NCI-H2107 (cell line): ENCODE results near the gene ACTN4.
"Not testable (repeated sequence)": the region's sequence is repeated elsewhere in the genome, so short reads cannot be mapped to it uniquely, and the experiment has no call there.

Source experiments
- DNase-seq: peaks from one replicate; lab custom pipeline; 2025; lab: John Stamatoyannopoulos, UW

ACTN4 gene

DNA sequence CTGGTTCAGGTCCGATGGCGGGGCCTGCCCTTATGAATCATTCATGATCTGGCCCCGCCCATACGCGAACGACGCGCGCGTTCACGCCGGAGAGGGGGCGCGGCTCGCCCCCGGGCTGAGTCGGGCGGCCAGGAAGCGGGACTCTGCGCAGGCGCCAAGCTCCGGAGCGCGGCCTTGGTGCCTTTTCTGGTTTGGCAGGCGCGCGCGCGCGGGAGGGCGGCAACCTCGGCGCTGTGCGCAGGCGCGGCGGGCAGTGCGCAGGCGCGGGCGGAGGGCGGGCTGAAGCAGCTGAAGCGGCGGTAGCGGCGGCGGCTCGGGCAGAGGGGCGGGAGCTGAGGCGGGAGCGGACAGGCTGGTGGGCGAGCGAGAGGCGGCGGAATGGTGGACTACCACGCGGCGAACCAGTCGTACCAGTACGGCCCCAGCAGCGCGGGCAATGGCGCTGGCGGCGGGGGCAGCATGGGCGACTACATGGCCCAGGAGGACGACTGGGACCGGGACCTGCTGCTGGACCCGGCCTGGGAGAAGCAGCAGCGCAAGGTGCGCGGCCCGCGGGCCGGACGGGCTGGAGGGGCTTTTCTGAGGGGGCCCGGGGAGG, at the start of gene ACTN4:
Gene ACTN4 (plus strand): TSS at position 282 of the 598 bp plus-strand sequence. CDS start 97 bp downstream, at position 379.
- DNase-seq = peak; percentile 97

DNA sequence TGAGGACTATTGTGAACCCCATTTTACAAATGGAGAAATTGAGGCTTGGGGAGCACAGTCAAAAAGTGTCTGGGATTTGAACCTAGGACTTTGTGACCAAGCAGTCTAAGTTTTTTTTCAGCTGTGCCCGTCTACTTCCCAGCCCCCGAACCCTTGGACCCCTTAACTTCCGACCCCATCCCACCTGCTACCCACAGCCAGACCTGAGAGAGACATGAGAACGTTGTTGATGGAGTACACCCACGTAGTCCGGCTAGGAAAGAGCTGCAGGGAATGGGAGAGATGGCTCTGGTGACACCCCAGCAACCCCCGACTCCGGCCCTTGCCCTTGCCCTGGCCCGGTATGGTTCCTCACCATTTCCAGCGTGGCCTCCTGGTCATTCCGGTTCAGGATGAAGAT, 47.7 kb upstream of the ACTN4 start:
- no peak for DNase-seq

DNA sequence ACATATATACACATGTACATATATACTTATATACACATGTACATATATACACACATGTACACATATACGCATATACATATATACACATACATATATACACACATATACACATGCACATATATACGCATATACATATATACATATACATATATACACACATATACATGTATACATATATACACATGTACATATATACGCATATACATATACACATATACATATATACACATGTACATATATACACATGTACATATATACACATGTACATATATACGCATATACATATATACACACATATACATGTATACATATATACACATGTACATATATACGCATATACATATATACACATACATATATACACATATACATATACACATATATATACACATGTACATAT, 44.6 kb upstream of the ACTN4 start:
- not testable (repeated sequence) for DNase-seq

DNA sequence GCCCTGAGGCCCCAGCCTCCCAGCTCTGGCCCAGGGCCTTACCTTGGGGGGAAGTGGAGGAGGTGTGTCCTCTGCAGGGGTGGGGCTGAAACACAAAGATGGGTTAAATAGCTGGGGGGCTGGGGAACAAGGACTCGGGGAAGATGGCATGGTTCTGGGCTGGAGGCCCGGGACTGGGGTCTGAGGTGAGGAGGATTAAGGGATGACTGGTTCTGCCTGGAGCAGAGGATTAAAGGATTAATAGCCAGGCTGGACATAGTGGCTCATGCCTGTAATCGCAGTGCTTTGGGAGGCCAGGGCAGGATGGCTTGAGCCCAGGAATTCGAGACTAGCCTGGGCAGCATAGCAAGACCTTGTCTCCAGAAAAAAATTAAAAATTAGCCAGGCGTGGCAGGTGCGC, 41.3 kb upstream of the ACTN4 start:
- DNase-seq = no peak

DNA sequence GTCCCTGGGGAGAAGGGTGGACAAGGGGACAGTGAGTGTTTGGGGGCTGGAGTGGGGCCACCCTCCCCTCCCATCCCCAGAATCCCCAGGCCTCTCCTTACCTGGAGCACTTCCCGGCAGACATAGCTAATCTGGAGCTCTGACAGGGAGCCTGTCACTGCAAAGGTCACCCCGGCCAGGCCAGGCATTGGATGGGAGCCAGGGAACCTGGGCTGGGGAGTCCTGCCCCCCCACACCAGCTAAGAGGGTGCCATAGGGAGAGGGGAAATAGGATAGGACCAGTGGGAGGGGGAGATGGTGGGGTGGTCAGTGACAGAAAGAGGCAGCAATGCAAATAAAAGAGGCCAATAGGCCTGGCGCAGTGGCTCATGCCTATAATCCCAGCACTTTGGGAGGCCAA, 33.2 kb upstream of the ACTN4 start:
- DNase-seq = no peak

DNA sequence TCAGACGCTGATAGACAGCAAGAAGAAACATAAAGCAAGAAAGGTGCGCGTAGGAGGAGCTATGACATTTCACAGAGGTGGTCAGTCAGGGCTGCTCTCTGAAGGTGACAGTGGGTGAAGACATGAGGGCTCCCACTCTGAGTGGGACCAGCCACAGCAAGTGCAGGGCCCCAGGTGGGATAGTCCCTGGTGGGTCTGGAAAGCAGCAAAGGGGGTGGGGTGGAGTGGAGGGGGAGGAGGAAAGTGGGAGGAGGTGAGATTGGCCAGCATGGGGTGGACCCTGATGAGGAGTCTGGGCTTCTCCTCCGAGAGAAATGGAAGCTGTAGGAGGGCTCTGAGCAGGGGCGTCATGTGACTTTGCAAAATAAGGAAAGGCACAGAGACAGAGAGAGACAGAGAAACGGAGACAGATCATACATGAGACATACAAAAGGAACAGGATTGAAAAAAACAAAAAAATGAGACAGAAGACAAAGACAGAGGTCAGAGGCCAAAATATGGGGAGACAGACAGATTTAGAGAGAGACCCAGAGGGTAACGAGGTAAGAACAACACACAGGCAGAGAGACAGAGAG, 32.4 kb upstream of the ACTN4 start:
- DNase-seq = no peak

DNA sequence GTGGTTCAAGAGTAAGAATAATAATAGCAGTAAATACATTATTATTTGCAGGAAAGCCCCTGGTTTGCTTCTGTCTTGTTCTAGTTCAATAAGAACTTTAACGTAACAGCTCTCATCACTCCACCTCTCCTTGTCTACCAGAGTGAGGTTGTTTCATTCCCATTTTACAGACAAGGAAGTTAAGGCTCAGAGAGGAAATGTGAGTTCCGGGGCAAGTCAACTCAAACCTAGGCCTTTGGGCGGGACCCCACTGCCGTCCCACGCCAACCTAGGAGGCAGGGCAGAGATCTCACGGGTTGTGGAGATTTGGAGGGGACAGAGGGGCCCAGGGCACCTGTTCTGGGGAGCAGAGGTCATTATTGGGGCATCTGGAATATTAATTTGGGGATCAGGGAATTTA, 31.2 kb upstream of the ACTN4 start:
- no peak for DNase-seq

DNA sequence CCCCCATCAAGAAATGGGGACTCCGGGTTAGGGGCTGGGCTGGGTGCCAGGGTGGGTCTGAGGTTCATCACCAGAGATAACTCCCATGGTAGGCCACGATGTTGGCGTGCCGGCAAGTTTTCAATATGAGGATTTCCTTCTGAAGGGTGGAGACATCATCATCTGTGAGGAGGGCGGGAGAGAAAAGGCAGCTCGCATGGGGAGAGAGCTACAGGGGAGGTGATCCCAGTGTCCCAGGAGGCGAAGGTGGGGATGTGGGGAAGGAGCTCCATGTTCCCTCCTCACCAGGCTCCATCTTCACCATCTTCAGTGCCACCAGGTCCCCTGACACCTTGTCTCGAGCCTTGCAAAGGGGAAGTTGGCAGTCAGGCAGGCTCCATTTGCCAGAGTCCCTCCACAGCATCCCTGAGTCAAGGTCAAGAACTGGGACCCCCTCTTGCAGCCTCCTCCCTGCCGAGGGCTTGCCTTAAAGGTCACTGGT, 30.1 kb upstream of the ACTN4 start:
- no peak for DNase-seq

DNA sequence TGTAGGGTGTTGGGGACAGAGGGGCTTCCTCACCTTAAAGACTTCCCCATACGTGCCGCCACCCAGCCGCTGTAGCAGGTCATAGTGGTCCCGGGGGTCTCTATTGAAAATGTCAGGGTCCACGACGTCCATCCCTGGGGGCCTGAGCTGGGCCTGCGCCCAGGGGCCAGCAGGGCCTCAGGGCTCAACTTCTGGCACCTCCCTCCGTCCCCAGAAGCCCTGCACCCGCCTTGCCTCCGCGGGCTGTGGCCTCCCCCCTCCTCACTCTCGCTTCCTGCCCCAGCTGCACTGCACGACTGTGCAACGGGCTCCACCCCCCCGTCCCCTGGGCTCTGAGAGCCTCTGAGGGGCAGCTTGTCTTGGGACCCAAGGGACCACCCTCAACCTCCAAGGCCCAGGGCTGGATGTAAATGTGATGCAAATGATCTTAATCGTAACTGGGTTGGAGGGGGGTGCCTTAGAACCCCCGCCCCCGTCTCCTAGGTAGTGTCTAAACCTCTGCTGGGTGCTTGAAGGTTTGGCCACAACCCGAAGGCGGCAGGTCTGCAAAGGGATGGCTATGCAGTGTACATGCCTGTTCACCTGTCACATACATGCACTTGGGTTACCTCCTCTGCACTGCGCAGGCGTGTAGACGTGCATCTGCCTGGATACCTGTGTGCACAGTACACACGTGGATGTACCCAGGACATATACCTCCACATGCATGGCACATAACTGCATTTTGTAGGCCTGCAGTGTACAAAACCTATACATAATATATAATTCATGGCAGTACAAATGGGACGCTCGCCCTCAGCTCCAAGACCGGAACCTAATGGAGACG, 29.5 kb upstream of the ACTN4 start, which contains the start of gene MAP4K1:
Gene MAP4K1 (minus strand): TSS at position 190 of the 826 bp plus-strand sequence. CDS start 58 bp downstream, at position 132.
- DNase-seq = no peak

DNA sequence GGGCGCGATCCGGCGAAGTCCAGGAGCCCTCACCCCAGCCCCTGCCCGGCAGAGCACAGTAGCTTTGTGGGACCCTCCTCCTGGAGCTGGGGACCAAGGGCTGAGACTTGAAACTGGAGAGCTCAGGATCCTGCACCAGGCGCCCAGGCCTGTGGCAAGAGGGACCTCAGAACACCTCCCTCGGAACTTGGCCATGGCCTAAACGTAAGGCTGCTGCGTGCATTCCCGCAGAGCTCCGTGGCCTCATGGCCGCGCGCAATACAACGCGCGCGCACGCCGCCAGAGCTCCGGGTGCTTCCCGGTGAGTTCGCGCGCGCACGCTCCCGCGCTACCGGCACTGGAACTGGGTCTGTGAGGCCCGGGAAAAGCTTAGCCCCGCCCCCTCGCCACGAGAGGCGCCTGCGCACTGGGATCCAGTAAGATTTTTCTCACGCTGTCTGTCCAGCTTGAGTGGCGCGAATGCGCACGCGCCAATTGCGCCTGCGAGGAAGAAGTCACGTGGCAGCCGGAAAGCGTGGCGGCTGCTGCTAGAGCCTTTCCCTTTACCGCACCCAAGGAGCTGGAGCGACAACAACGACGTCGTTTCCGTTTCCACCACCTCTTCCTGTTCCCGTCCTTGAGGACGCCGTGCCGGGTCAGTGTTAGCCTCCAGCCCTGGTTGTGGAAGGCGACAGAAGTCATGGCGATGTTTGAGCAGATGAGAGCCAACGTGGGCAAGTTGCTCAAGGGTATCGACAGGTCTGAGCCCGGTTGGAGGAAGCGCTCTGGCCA, 28.7 kb upstream of the ACTN4 start, which contains the start of gene EIF3K:
Gene EIF3K (plus strand): TSS at position 599 of the 771 bp plus-strand sequence. CDS start 81 bp downstream, at position 680.
- DNase-seq = peak; percentile 92

DNA sequence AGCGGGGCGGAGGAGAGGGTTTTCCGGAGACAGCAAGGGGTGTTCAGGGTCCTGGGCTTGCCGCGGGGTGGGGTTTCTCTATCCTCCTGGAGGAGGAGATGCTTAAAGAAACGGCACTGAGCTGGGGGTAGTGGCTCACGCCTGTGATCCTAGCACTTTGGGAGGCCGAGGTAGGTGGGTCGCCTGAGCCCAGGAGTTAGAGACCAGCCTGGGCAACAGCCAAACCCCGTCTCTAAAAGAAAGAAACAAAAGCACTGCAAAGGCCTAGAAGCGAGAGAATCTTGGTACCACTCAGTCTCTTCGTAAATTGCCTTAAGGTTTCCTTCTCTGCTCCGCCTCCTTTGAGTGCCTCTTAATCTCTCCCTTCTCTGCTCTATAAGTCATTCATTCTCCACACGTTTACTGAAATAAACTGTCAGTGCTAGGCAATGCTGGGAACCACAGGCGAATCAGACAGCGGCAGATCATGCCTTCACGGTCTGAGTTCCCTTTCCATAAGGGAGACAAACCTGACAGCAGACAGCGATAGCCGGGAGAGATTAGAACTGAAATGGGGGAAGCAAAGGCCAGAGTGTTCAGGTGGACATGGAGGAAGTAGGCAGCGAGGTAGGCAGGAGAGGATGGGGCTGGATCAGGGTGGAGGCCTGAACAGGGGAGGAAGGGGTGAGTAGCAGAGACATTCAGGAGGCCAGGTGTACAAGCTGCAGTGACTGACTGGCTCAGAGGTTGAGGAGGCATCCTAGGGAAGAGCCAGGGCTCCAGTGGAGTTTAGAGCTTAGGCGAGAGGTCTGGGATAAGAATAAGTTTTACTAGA, 27.9 kb upstream of the ACTN4 start:
- DNase-seq = no peak

DNA sequence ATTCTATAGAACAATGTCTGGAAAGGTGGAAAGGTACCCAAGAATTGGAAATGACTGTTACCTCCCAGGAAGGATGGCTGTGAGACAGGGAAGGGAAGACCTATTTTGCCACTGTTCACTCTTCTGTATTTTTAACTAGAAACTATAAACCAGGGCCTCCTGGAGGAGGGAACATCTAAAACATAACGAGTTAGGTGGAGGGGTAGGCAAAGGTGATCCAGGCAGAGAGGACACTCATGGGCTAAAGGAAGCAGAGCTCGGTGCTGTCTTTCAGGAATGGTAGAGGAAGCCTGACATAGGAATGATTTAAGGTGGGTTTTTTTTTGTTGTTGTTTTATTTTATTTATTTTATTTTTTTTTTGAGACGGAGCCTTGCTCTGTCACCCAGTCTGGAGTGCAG, 22.6 kb upstream of the ACTN4 start:
- DNase-seq = no peak

DNA sequence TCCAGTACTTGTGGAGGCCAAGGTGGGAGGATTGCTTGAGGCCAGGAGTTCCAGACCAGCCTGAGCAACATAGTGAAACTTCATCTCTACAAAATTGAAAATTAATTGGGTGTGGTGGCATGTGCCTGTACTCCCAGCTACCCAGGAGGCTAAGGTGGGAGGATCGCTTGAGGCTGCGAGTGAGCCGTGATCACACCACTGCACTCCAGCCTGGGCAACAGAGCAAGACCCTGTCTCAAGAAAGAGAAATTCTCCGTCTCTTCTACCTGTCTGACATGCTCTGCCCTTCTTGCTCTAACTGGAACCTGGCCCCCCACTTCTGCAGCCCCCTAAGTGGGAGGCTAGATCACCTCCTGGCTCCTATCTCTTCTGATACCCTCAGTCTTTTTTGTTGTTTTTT, 21.0 kb upstream of the ACTN4 start:
- no peak for DNase-seq

DNA sequence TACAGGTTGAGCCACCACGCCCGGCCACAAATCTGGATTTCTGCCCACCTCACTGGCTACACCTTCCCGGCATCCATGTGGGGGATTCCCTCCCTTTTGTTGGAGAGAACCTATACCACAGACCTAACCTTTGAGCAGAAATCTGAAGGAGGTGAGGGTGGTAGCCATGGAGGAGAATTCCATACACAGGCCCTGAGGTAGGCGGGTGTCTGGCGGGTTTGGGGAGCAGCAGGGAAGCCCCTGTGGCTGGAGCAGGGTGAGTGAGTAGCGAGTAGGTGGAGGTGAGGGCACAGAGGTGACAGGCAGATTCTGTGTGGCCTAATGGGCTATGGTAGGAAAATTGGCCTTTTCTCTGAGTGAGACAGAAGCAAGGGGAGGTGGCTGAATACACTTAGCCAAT, 17.9 kb upstream of the ACTN4 start:
- no peak for DNase-seq

DNA sequence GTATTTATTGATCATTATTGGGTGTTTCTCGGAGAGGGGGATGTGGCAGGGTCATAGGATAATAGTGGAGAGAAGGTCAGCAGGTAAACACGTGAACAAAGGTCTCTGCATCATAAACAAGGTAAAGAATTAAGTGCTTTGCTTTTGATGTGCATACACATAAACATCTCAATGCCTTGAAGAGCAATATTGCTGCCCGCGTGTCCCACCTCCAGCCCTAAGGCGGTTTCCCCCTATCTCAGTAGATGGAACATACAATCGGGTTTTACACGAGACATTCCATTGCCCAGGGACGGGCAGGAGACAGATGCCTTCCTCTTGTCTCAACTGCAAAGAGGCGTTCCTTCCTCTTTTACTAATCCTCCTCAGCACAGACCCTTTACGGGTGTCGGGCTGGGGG, 16.1 kb upstream of the ACTN4 start:
- DNase-seq = not testable (repeated sequence)

DNA sequence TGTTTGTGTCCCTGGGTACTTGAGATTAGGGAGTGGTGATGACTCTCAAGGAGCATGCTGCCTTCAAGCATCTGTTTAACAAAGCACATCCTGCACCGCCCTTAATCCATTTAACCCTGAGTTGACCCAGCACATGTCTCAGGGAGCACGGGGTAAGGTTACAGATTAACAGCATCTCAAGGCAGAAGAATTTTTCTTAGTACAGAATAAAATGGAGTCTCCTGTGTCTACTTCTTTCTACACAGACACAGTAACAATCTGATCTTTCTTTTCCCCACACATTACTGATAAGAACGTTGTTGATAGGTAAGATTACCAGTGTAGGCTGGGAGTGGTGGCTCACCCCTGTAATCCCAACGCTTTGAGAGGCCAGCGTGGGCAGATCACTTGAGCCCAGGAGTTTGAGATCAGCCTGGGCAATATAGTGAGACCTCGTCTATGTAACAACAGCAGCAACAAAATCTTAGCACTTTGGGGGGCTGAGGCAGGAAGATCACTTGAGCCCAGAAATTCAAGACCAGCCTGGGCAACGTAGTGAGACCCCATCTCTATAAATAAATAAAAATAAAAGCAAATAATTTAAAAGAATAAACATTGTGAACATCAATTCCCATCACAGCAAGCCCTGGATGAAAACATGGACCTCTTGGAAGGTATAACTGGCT, 15.5 kb upstream of the ACTN4 start:
- DNase-seq = not testable (repeated sequence)

DNA sequence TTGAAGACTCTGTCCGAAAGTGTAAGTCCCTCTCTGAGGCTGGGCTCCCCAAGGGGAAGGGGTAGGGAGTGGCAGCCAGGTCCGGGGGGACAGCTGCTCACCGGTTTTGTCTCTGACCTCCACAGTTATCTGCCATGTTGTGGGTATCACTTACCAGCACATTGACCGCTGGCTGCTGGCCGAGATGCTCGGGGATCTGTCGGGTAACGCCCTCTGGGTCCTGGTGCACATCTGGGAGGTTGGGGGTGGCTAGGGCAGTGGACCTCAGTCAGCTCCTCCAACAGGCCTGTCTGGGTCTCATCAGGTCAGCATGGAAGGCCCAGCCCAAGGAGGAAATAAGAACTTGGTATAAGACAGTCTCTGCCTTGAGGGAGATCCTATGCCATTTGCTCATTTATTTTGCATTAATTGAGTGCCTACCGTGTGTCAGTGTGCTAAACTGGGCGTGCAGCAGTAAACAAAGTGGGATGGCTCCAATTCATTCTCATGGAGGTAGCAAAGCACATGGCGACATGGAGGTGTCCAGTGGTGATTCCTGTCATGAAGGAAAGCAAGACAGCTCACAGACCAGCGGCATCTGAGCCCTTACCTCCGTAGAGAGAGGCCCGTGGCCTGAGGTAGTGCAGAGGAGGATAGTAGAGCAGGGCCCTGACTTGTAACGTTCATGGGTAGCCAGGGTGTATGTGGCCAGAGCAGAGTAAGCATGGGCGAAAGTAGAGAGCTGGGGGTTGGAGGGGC, 14.8 kb upstream of the ACTN4 start:
- DNase-seq = no peak

DNA sequence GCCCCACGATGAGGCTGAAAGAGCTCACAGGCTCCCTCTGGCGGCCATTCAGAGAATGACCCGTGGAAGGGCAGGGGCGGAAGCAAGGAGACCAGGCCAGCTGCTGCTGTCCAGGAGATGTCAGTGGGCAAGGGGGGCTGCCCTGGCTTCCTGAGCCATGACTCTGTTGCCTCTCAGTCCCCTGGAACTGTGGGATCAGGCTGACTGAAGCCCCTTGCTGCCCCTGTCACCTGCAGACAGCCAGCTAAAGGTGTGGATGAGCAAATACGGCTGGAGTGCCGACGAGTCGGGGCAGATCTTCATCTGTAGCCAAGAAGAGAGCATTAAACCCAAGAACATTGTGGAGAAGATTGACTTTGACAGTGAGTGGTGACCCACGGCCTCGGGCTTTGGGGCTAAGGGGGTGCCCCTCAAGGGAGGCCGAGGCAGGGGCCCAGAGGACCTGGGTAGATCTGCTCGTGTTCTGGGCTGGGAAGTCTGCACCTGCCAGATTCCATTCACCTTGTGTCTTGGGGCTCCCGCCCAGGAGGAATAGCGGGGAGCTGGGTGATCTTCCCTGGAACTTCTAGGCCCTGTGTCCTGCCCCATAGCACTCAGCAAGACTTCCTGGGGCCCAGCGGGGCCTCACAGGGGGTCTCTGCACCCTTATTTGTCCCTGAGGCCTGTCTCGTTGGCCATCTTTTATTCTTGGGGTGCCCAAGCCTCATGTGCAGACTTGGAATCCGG, 12.5 kb upstream of the ACTN4 start:
- peak; percentile 23 for DNase-seq
